ENCODE results near the gene NUP98.

DNA sequence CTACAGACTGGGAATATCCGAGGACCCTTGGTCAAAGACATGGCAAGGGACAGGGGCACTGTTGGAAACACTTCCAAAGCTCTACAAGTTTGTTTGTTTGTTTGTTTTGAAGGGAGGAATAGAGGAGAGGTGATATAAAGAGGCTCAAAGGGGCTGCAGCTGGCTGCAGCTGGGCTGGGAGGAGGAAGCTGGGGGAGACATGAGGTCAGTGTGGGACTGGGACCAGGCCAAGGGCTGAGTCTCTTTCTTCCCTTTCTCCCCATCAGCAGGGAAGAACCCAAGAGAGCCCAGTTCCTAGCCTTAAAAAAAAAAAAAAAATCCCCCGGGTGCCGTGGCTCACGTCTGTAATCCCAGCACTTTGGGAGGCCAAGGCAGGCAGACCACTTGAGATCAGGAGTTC is 38.4 kb upstream of the NUP98 start:
- TF ChIP-seq ZNF548 (tag by site-specific recombination; IDR thresholded peaks at IDR 0.05) (no peak), KLF16 (tag by site-specific recombination; IDR thresholded peaks at IDR 0.05) (no peak), TCF7L2 (IDR thresholded peaks at IDR 0.05; ENCODE audit: borderline replicate concordance, low read depth, low read length) (no peak), CTCF (tag by site-specific recombination; IDR thresholded peaks at IDR 0.05) (no peak)

Data from HEK293 (cell line).